HL-60 (cell line): Measurements from ENCODE around the gene IL22RA2.

Source experiments
- GABPA ChIP-seq: IDR thresholded peaks from 2 replicates; pipeline ENCODE4 v1.6.1; 2012; ENCODE audit warnings: low read depth
- POLR2AphosphoS5 ChIP-seq: IDR thresholded peaks from 2 replicates; pipeline ENCODE4 v1.6.1; 2012; ENCODE audit warnings: low read depth
- REST ChIP-seq: IDR thresholded peaks from 2 replicates; pipeline ENCODE4 v1.6.1; 2012; ENCODE audit warnings: low read depth; ENCODE audit not compliant: insufficient replicate concordance
- SPI1 ChIP-seq: IDR thresholded peaks from 2 replicates; pipeline ENCODE4 v1.6.1; 2012; ENCODE audit warnings: low read depth, mild to moderate bottlenecking, borderline replicate concordance
- TF ChIP-seq, protein P1 (sequence below): IDR thresholded peaks from one replicate; pipeline ENCODE4 v1.5.1; 2011; ENCODE audit warnings: low read length, control low read depth, inconsistent platforms; ENCODE audit not compliant: insufficient read depth

GRCh38 chr6:137171824-137172733 lies 1.4 kb downstream of the IL22RA2 start:
- TF ChIP-seq POLR2AphosphoS5 (no peak), REST (no peak), SPI1 (no peak), GABPA (no peak)
- TF ChIP-seq, protein P1, sequence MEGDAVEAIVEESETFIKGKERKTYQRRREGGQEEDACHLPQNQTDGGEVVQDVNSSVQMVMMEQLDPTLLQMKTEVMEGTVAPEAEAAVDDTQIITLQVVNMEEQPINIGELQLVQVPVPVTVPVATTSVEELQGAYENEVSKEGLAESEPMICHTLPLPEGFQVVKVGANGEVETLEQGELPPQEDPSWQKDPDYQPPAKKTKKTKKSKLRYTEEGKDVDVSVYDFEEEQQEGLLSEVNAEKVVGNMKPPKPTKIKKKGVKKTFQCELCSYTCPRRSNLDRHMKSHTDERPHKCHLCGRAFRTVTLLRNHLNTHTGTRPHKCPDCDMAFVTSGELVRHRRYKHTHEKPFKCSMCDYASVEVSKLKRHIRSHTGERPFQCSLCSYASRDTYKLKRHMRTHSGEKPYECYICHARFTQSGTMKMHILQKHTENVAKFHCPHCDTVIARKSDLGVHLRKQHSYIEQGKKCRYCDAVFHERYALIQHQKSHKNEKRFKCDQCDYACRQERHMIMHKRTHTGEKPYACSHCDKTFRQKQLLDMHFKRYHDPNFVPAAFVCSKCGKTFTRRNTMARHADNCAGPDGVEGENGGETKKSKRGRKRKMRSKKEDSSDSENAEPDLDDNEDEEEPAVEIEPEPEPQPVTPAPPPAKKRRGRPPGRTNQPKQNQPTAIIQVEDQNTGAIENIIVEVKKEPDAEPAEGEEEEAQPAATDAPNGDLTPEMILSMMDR = no peak
